HG02840 (cell line): ENCODE measurements around the gene PPID.
A peak's percentile ranks its signal among the peaks of the same experiment; 100 is the strongest.
"Not testable (repeated sequence)": the region's sequence is repeated elsewhere in the genome, so short reads cannot be mapped to it uniquely, and the experiment has no call there.

ENCODE experiments used
- ATAC-seq: cut with Tn5 transposase; IDR thresholded peaks from one replicate; pipeline ENCODE4 v1.9.1; 2021; ENCODE audit warnings: mild to moderate bottlenecking, moderate library complexity, moderate number of reproducible peaks; ENCODE audit not compliant: unreplicated experiment, low FRiP score

The PPID gene

DNA sequence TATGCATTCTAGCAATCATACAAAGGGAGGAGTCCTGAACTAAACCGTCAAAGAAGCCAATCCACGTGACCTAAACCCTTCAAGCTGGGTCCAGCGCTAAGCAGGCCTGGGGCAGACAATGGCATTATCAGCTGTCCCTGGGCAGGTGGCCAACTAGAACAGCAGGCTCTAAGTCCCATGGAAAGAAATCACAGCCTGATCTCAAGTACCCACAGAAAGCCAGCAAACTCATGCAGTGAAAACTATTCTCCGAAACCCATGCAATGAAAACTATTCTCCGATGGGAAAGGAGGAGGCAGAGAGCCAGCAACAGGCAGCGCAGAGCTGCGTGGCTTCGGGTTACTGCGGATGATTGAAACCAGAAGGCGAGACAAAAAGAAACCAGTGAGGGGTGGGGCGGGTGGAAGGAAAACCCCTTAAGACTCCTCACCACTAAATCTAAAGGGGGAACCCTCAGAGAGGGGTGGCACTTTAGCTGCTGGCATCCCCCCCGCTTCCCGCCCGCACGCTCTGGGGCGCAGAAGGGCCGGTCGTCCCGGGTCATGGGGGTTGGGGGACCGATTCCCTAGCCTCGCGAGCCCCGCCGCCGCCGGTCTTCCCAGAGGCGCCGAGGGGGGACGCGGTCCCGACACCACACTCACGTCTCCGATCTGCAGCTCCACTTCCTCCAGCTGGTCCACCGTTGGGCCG, 52.1 kb downstream of the PPID start:
- ATAC-seq: peak; percentile 27

DNA sequence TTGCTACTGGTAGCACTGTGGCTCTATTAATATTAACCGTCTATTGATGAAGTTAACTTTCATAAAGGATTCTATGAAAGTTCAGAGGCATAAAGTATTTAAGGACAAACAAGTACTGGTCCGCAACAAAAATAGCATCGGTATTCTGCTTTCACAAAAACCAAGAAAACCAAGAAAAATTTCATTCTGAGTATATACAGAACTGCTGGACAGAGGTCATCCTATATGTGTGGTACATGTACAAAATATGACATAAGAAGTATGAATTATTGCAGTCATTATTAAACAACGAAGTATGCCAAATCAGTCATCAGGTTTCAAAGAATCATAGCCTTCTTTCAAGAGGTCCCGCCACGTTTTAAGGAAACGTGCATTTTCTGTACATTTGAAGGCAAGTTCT, 53.9 kb downstream of the PPID start:
- ATAC-seq: no peak

DNA sequence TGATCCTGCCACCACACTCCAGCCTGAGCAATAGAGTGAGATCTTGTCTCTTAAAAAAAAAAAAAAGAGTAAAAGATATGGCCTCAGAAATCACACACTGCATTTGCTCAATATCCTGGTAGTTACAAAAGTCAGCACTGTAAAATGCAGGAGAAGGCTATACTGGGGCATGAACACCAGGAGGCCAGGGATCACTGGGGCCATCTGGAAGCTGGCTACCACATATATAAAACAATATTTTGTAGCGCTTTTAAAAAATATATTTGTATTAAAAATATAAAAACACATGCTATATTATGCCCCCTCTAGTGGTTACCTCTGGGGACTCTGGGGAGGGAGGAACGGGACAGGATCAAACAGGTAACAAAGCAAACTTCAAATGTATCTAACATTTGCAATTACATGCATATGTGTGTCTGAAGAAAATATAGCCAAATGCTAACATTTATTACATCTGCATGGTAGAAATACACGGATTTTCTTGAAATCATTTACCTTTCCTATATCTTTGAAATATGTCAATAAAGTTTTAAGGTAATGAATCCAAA, 55.5 kb downstream of the PPID start:
- no peak for ATAC-seq

DNA sequence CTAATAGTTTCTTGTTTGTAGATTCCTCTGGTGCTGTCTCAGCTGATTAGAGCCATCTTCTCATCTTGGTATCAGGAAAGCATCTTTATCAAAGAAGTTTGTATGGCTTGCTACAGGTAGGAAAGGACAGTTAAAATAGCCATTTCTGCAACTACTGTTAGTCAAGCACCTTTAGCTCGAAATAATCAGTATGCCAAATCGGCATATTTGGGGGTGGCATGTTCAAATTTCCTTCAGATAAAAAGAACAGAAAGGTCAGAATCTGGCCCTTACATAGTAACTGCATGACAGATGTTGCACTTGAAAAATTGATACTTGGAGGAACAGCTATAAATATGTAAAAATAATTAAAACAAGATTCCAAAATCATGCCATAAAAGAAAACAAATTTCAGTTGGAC, 56.3 kb downstream of the PPID start:
- ATAC-seq: no peak

DNA sequence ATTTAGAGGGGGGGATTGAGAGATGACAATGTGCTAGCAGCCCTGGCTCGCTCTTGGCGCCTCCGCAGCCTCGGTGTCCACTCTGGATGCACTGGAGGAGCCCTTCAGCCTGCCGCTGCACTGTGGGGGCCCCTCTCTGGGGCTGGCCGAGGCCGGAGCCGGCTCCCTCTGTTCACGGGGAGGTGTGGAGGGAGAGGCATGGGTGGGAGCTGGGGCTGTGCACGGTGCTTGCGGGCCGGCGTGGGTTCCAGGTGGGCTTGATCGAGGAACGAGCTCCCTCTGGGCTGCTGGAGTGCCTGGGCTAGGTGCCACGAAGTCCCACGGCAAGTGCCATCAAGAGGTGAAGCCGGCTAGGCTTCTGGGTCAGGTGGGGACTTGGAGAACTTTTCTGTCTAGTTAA, 58.4 kb downstream of the PPID start:
- no peak for ATAC-seq

DNA sequence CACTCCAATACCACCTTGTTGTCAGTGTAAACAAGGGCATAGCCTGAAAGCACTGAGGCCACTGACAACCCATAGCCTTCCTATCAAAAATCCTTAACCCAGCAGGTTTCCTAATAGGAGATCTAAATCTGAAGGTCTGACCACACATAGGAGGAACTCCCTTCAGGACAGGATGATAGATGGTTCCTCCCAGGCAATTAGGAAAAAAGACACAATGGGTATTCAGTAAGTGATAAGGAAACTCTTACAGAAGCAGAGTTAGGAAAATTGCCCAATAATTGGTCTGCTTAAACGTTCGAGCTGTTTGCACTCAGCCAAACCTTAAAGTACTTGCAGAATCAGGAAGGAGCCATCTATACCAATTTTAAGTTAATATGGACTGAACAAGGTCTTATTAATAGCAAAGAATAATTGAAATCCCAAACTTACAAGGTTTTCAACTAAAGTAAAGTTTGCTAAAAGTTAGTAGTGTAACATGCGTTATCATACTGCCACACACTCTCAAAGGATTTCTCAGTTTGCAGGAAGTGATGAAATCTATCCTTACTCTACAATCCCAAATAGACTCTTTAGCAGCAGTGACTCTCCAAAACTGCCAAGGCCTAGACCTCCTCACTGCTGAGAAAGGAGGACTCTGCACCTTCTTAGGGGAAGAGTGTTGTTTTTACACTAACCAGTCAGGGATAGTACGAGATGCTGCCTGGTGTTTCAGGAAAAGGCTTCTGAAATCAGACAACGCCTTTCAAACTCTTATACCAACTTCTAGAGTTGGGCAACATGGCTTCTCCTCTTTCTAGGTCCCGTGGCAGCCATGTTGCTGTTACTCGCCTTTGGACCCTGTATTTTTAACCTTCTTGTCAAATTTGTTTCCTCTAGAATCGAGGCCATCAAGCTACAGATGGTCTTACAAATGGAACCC, 59.2 kb downstream of the PPID start:
- ATAC-seq: not testable (repeated sequence)

DNA sequence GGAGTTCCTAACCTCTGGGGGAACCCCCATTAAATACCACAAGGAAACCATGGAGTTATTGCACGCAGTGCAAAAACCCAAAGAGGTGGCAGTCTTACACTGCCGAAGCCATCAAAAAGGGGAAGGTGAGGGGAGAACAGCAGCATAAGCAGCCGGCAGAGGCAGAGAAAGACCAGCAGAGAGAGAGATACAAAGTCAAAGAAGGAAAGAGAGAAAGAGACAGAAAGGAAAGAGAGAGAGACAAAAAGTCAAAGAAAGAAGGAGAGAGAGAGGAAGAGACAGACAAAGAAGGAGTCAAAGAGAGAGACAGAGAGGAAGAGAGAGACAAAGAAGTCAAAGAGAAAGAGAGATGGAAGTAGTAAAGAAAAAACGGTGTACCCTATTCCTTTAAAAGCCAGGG, 59.9 kb downstream of the PPID start:
- not testable (repeated sequence) for ATAC-seq
